Neural progenitor cell (in vitro differentiated cells): ENCODE data around the gene STAT4. TPM values are rescaled to one million over a fixed set of nuclear protein-coding genes. Genes with fewer than 3 reads are reported as not detected.

Experiments
- DNase-seq: peaks from one replicate; pipeline ENCODE4 v3.0.0-alpha.2; 2016; ENCODE audit warnings: low spot score
- H2AFZ ChIP-seq: fragments of 200-600 bp; sonication (generic); replicated peaks from 2 replicates; pipeline ENCODE4 v1.6.1; 2016; ENCODE audit warnings: antibody characterized with exemption
- H3F3A ChIP-seq: fragments of 200-600 bp; sonication (generic); 2 replicates; pipeline ENCODE4 v1.6.1; 2016; ENCODE audit warnings: antibody characterized with exemption, low read depth
- H3K27ac ChIP-seq: fragments of 200-600 bp; sonication (generic); 2 replicates; pipeline ENCODE4 v1.5.1; 2016; ENCODE audit warnings: mild to moderate bottlenecking
- H3K27me3 ChIP-seq: fragments of 200-600 bp; sonication (generic); 2 replicates; pipeline ENCODE4 v1.6.1; 2016; ENCODE audit warnings: mild to moderate bottlenecking, moderate library complexity
- H3K36me3 ChIP-seq: fragments of 200-600 bp; sonication (generic); 2 replicates; pipeline ENCODE4 v1.5.1; 2016
- H3K4me1 ChIP-seq: fragments of 200-600 bp; sonication (generic); 2 replicates; pipeline ENCODE4 v1.6.1; 2016; ENCODE audit warnings: mixed run types
- H3K4me2 ChIP-seq: fragments of 200-600 bp; sonication (generic); 2 replicates; pipeline ENCODE4 v1.6.1; 2016
- H3K4me3 ChIP-seq: fragments of 200-600 bp; sonication (generic); 2 replicates; pipeline ENCODE4 v1.5.1; 2016
- H3K79me2 ChIP-seq: fragments of 200-600 bp; sonication (generic); 2 replicates; pipeline ENCODE4 v1.6.1; 2016; ENCODE audit warnings: low read depth
- H3K9ac ChIP-seq: fragments of 200-600 bp; sonication (generic); 2 replicates; pipeline ENCODE4 v1.6.1; 2016
- H3K9me3 ChIP-seq: fragments of 200-600 bp; sonication (generic); 2 replicates; pipeline ENCODE4 v1.5.1; 2016; ENCODE audit warnings: low read depth
- H4K20me1 ChIP-seq: fragments of 200-600 bp; sonication (generic); 2 replicates; pipeline ENCODE4 v1.6.1; 2016; ENCODE audit warnings: low read depth
- H3K27ac Mint-ChIP-seq: 3 replicates; pipeline ENCODE4 v1.8.0; 2021; ENCODE audit warnings: mixed read lengths
- H3K27me3 Mint-ChIP-seq: 2 replicates; pipeline ENCODE4 v1.8.0; 2022; ENCODE audit warnings: low read depth, mild to moderate bottlenecking, inconsistent platforms, moderate library complexity, mixed read lengths; ENCODE audit not compliant: insufficient read depth
- H3K36me3 Mint-ChIP-seq: 3 replicates; pipeline ENCODE4 v1.8.0; 2021; ENCODE audit warnings: mixed read lengths
- H3K4me1 Mint-ChIP-seq: 3 replicates; pipeline ENCODE4 v1.8.0; 2021; ENCODE audit warnings: mixed read lengths
- H3K4me3 Mint-ChIP-seq: 3 replicates; pipeline ENCODE4 v1.8.0; 2021; ENCODE audit warnings: mild to moderate bottlenecking, moderate library complexity, mixed read lengths
- H3K9me3 Mint-ChIP-seq: 3 replicates; pipeline ENCODE4 v1.8.0; 2020; ENCODE audit warnings: mixed read lengths
- EZH2 ChIP-seq: fragments of 200-600 bp; sonication (generic); IDR thresholded peaks from 2 replicates; pipeline ENCODE4 v1.6.1; 2017; ENCODE audit warnings: antibody characterized with exemption, mild to moderate bottlenecking, moderate library complexity
- EZH2phosphoT487 ChIP-seq: fragments of 200-600 bp; sonication (generic); IDR thresholded peaks from 2 replicates; pipeline ENCODE4 v1.6.1; 2017; ENCODE audit warnings: antibody characterized with exemption
- total RNA-seq: library from RNA; depleted of rRNA; stranded (reverse); fragments of >200 nt; gene quantifications from 2 replicates; pipeline ENCODE4 v1.2.3, GENCODE V29; 2015; ENCODE audit warnings: low replicate concordance
- TF ChIP-seq, protein P1 (sequence below): fragments of 200-600 bp; sonication (generic); IDR thresholded peaks from 2 replicates; pipeline ENCODE4 v1.5.1; 2017; ENCODE audit warnings: antibody characterized with exemption, mild to moderate bottlenecking

STAT4 gene
- total RNA-seq, 1 donor from 2014 or later, result 0.32 TPM

DNA sequence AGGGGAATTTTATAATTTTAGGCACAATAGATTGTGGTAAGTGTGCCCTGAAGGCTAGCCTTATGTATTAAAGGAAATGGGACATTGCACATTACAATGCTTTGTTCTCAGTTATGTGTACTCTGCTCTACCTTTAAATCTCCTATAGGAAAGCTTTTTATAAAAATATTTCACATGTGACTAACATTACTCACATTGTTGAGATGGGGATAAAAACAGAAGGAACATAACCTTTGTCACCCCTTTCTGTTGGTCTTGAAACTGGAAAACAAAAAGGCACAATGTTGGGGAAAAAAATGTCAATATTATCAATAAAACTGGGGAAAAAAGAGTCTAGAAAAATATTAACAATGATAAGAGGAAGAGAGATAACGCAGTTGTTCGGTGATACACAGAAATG is 119.5 kb downstream of the STAT4 start:
- H3K36me3 Mint-ChIP-seq, result no peaks in the 10 kb centered on the region

GRCh38 chr2:191030521-191031154 is 120.2 kb downstream of the STAT4 start:
- Mint-ChIP-seq H3K36me3 (no peaks in the 10 kb centered on the region), H3K4me1 (peaks cover 5% of the 10 kb centered on the region), H3K4me3 (no peak overlapping the region), H3K9me3 (no peaks in the 10 kb centered on the region), H3K27me3 (no peaks in the 10 kb centered on the region), H3K27ac (no peak overlapping the region)
- Histone ChIP-seq H3K4me3 (no peak overlapping the region), H3K36me3 (no peaks in the 10 kb centered on the region), H3K9me3 (no peaks in the 10 kb centered on the region), H3K4me1 (no peaks in the 10 kb centered on the region), H3K27ac (no peak overlapping the region), H3K27me3 (no peaks in the 10 kb centered on the region), H3K4me2 (no peak overlapping the region), H3K79me2 (no peaks in the 10 kb centered on the region), H3F3A (no peaks in the 10 kb centered on the region), H4K20me1 (no peaks in the 10 kb centered on the region), H2AFZ (peak overlapping the region; percentile 82), H3K9ac (no peak overlapping the region)
- DNase-seq, result peak; percentile 67
- TF ChIP-seq, protein P1, sequence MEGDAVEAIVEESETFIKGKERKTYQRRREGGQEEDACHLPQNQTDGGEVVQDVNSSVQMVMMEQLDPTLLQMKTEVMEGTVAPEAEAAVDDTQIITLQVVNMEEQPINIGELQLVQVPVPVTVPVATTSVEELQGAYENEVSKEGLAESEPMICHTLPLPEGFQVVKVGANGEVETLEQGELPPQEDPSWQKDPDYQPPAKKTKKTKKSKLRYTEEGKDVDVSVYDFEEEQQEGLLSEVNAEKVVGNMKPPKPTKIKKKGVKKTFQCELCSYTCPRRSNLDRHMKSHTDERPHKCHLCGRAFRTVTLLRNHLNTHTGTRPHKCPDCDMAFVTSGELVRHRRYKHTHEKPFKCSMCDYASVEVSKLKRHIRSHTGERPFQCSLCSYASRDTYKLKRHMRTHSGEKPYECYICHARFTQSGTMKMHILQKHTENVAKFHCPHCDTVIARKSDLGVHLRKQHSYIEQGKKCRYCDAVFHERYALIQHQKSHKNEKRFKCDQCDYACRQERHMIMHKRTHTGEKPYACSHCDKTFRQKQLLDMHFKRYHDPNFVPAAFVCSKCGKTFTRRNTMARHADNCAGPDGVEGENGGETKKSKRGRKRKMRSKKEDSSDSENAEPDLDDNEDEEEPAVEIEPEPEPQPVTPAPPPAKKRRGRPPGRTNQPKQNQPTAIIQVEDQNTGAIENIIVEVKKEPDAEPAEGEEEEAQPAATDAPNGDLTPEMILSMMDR, result peak; percentile 65
- TF ChIP-seq EZH2phosphoT487, result no peak

More for the DNA sequence above, 119.5 kb downstream of the STAT4 start:
- Histone ChIP-seq H3F3A (no peaks in the 10 kb centered on the region), H3K9ac (no peak overlapping the region), H3K9me3 (no peaks in the 10 kb centered on the region), H3K27me3 (no peaks in the 10 kb centered on the region), H3K4me1 (no peaks in the 10 kb centered on the region), H4K20me1 (no peaks in the 10 kb centered on the region), H3K27ac (no peak overlapping the region), H3K4me2 (no peak overlapping the region), H2AFZ (no peak overlapping the region), H3K36me3 (no peaks in the 10 kb centered on the region), H3K4me3 (no peak overlapping the region), H3K79me2 (no peaks in the 10 kb centered on the region)
- TF ChIP-seq EZH2phosphoT487 (no peak), EZH2 (no peak)
- TF ChIP-seq, protein P1, result no peak
- no peak overlapping the region for H3K27ac Mint-ChIP-seq
- no peak overlapping the region for H3K4me3 Mint-ChIP-seq
- no peak for DNase-seq
- no peaks in the 10 kb centered on the region for H3K27me3 Mint-ChIP-seq
- H3K9me3 Mint-ChIP-seq, result no peaks in the 10 kb centered on the region
- H3K4me1 Mint-ChIP-seq, result peaks cover 5% of the 10 kb centered on the region

DNA sequence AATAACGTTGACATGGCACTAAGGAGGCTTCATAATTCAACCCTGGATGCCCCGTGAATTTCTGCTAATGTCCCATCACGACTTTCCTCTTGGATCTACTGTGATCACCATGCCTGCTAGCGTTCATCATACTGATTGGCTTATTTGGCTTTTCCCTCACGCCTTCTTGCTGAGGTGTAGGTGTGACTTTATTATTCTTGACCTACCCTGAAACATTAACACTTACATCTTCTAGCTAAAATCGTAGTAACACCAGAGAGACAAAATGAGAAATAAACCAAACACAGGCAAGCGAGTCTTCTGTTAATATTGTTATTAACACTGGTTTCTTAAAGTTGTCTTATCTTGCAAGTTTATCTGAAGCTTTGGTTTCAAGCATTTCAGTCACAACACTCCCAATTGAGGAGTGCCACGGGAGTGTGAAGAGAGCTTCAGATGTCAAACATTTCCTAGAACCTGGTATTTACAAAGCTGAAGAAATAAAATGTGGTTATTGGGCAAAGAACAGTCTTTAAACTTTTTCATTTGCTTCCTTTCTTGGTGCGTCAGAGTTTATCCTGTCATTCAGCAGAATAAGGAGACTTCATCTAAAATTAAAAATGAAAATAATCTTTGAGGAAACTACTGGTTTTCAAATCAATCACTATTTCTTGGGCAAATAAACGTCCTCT is 121.4 kb downstream of the STAT4 start:
- Histone ChIP-seq H3K4me3 (no peak overlapping the region), H3K9ac (no peak overlapping the region), H3K79me2 (no peaks in the 10 kb centered on the region), H3K4me2 (no peak overlapping the region), H3K27ac (no peak overlapping the region), H3K27me3 (no peaks in the 10 kb centered on the region), H3F3A (no peaks in the 10 kb centered on the region), H3K36me3 (no peaks in the 10 kb centered on the region), H2AFZ (no peak overlapping the region), H3K4me1 (no peaks in the 10 kb centered on the region), H4K20me1 (no peaks in the 10 kb centered on the region), H3K9me3 (no peaks in the 10 kb centered on the region)
- no peak for DNase-seq
- H3K4me1 Mint-ChIP-seq, result peaks cover 5% of the 10 kb centered on the region
- TF ChIP-seq EZH2phosphoT487 (no peak), EZH2 (no peak)
- TF ChIP-seq, protein P1, result no peak
- H3K9me3 Mint-ChIP-seq, result no peaks in the 10 kb centered on the region
- no peak overlapping the region for H3K4me3 Mint-ChIP-seq
- H3K27me3 Mint-ChIP-seq, result no peaks in the 10 kb centered on the region
- H3K27ac Mint-ChIP-seq, result no peak overlapping the region
- no peaks in the 10 kb centered on the region for H3K36me3 Mint-ChIP-seq
